Left renal pelvis (tissue), 4 donors: ENCODE measurements around the gene TTLL13. TPM values are rescaled to one million over a fixed set of nuclear protein-coding genes. Genes with fewer than 3 reads are reported as not detected.
A peak's percentile ranks its signal among the peaks of the same experiment; 100 is the strongest.
"Not testable (repeated sequence)": the region's sequence is repeated elsewhere in the genome, so short reads cannot be mapped to it uniquely, and the experiment has no call there.

Experiments used
- DNase-seq, 4 donors: peaks; one replicate each; pipeline ENCODE4 v3.0.0-alpha.2; 2013; ENCODE audit warnings: low read depth in 4 of 4, low spot score in 3 of 4
- polyA plus RNA-seq, 4 donors: library from polyadenylated mRNA; unstranded; fragments of 120-200 nt; gene quantifications; one replicate each; pipeline ENCODE4 v1.2.1, GENCODE V29; 2013; ENCODE audit not compliant: insufficient read length in 4 of 4

Gene TTLL13
- polyA plus RNA-seq, 4 donors, result 0.31 to 0.37 (median 0.35) TPM

DNA sequence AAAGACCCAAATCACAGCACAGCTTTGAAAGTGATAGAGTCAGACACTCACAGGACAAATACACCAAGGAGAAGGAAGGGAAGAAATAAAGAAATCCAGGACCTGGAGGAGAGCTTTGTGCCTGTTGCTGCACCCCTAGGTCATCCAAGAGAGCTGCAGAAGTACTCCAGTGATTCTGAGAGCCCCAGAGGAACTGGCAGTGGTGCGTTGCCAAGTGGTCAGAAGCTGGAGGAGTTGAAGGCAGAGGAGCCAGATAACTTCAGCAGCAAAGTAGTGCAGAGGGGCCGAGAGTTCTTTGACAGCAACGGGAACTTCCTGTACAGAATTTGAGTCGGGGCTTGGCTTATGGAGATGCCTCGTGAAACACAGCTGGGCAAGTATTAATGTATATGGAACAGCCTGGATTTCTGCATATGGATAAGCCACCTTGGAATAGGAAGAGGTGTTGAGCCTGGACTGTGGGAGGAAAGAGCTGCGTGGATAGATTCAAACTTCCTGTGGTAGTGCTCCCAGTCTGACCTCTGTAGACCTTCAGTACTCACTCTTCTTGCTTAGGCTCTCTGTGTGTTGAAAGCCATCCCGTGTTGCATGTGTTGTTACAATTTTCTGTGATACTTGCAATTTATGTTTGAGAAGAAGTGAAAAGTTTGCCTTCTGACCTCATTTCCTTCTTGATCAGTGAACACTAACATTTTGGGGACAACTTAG is 22.3 kb downstream of the TTLL13 start:
- no peak for DNase-seq

DNA sequence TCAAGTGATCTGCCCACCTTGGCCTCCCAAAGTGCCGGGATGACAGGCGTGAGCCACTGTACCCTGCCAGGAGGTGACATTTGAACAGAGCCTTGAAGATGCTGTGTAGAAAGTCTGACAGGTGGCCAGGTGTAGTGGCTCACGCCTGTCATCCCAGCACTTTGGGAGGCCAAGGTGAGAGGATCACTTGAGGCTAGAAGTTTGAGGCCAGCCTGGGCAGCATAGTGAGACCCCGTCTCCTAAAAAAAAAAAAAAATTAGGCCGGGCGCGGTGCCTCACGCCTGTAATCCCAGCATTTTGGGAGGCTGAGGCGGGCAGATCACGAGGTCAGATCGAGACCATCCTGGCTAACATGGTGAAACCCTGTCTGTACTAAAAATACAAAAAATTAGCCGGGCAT is 29.1 kb downstream of the TTLL13 start:
- DNase-seq, result not testable (repeated sequence)

DNA sequence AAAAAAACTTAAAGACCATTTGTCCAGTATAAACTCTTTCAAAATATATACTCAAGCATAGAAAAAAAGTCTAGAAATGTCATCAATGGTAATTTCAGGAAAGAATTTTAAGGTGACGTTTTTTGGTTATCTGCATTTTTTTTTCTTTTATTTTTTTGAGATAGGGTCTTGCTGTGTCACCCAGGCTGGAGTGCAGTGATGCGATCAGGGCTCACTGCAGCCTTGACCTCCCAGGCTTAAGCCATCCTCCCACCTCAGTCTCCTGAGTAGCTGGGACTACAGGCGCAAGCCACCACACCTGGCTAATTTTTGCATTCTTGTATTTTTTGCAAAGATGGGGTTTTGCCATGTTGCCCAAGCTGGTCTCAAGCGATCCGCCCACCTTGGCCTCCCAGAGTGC is 31.4 kb downstream of the TTLL13 start:
- DNase-seq, result not testable (repeated sequence)

DNA sequence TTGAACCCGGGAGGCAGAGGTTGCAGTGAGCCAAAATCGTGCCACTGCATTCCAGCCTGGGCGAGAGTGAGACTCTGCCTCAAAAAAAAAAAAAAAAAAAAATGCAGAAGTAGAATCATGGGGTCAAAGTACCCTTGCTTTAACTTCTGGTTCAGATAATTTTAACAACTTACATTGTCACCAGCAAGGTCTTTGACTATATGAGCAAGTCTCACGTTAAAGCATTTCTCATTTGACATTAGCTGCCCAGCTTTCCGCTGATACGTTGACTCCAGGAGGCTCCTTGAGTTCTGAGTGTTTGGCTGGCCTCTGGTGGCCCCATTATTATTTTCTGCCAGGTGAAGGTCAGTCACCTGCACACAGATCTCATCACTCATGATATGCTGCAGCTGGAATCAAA is 32.3 kb downstream of the TTLL13 start:
- DNase-seq, result not testable (repeated sequence)

DNA sequence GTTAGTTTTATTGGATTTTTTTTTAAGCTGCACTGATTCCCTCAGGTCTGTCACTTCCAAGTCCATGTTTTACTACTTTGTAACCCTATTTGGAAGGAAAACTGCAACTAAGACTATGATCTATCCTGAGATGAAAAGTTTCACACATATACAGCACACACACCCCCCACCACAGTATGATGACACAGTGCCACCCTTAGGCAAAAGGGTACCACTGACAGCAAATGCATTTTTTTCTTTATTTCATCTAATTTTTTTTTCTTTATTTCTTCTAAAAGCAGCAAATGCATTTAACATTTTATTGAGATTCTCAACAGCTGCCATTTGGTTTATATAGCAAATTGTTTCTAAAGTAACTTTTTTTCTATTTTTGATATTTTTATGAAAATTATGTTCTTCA is 37.3 kb downstream of the TTLL13 start:
- no peak for DNase-seq

DNA sequence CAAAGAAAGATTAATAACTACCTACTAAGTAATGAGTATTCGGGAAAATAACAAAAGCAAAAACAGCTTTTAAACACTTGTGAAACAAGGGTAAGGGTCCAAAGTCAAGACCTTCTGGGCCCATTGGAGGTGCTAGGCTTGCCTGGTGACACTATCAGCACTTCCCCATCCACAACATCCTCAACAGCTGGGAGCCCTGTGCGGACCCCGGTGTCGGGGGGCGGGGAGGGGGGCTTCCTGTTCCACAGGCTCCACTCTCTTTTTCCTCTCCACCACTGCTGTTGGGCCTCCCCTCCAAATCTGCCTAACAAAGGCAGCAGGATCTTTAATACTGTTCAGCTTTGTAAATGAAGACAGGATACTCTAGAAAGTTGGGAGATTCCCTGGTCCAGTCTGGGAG is 37.7 kb downstream of the TTLL13 start:
- DNase-seq, result no peak

DNA sequence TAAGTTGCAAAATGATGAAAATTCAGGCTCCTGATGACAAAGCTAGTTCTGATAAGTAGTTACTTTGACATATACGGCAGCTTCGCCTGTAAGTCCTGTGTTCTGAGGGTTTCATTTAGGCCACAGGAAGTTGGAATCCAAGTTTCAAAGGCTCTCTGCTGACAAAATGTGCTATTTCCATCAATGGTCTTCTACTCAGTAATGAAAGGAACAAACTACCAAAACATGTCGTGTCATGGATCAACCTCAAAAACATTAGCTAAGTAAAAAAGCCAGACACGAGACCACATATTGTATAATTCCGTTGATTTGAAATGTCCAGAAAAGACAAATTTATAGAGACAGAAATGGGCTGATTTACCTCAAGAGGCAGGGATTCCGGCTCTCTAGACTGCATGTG is 38.6 kb downstream of the TTLL13 start:
- no peak for DNase-seq

DNA sequence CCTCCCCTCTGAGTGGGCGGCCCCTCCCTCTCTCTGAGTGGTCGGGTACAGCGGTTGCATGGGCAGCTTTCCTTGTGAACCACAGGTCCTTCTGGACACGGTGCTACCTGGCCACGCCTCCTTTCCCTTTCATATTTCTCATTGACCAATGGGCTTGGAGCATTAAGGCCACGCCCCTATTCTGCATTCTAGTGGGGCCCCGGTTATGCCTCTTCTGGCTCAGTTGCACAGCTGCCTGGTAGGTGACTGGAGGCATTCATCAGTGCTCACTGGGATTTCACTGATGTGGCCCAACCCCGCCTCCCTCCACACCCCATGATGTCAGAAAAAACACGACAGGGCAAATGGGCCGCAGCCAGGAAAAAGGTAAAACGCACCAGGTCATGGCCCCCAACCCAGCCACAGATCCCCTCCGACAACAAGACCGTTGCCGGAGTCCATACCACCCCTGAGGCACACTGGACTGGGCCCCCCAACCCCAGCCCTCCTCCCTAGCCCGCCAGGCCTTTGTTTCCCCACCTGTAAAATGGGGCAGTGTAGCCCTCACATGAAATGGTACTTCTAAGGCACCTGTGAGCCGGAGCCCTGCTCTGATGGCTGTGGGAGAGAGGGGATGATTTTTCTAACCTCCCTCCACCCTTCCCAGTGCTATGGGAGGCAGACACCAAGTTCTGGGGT is 42.5 kb downstream of the TTLL13 start:
- no peak for DNase-seq

DNA sequence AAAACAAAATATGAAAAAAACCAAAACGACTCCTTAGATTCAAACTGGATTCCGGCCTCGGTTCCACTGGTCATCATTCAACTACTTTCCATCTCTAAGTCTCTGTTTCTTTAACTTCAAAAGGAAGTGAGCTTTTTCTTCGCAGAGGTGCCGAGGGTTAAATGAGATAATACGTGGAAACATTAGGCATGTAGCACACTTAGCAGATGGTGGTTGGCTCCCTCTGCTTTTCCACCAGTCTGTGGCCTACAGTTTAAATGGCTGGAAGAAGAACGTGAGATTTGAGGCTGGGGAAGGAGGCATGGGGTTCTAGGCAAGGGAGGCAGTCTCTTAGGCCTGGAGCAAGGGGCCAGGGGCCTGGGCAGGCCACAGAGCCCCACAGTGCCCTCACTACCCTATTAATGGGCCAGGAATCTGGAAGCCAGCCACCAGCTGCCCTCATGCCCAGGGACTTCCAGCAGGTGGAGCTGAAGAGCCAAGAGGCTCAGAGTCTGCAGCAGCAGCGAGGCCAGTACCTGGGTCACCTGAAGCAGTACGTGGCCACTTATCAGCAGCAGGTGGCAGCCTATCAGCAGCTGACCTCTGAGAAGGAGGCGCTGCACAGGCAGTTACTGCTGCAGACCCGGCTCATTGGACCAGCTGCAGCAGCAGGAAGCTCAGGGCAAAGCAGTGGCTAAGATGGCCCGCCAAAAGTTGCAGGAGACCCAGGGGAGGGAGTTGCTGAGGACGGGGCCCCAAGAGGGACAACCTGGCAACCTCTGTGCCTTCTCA is 43.9 kb downstream of the TTLL13 start:
- DNase-seq, result peak in 1 of 4 donors; percentile 46

DNA sequence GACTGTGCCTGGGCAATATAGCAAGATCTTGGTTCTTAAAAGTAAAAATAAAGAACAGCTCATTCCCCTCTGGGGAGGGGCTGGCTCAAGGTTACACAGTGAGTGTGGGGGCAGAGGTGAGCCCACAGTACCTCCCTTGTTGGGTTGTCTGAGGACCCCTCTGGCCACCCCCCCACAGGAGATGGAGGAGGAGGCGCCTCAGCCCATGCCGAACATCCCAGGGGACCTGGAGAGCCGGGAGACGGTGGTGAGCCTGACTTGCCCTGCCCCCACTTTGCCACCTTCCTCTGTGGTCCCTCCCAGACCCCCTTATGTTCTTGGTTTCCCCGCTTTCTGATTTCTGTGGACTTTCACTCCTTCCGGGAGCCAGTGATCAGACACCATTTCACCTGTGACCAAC is 44.8 kb downstream of the TTLL13 start:
- no peak for DNase-seq

DNA sequence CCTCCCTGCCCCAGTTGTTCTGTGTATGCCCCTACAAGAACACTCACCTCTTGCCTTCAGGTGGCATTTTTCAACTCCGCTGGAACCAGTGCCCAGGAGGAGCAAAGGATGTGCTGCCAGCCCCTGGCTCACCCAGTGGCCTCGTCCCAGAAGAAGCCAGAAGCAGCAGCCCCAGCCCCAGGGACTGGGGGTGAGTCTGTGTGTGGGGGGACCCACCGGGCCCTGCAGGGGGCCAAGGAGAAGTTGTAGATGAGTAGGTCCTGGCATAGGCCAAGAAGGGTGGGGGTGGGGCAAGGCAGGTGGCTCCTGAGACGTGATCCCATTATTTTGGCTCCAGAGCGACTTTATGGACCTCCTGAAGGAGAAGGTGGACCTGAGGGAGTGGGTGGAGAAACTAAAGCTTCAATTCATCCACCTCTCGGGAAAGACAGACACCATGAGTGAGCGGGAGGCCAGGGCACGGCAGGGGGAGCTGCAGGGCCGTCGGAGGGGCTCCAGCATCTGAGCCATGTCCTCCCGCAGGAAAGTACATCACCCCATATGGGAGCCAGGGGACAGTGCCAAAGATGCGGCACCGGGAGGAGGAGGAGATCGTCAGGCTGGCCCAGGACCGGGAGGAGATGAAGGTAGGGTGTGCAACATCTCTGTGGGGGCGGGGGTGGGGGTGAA is 45.4 kb downstream of the TTLL13 start:
- no peak for DNase-seq

DNA sequence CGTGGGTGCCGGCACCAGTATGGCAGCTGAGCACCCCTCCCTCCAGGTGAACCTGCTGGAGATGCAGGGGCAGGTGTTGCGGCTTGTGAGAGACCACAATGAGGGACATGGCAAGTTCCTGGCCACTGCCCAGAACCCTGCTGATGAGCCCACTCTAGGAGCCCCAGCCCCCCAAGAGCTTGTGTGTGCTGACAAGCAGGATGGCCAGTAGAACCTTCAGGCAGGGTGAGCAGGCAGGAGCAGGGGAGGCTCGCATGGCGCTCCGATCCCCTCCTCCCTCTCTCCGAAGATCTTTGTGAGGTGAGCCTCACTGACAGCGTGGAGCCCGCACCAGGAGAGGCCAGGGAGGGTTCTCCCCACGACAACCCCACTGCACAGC is 45.9 kb downstream of the TTLL13 start:
- DNase-seq, result no peak

DNA sequence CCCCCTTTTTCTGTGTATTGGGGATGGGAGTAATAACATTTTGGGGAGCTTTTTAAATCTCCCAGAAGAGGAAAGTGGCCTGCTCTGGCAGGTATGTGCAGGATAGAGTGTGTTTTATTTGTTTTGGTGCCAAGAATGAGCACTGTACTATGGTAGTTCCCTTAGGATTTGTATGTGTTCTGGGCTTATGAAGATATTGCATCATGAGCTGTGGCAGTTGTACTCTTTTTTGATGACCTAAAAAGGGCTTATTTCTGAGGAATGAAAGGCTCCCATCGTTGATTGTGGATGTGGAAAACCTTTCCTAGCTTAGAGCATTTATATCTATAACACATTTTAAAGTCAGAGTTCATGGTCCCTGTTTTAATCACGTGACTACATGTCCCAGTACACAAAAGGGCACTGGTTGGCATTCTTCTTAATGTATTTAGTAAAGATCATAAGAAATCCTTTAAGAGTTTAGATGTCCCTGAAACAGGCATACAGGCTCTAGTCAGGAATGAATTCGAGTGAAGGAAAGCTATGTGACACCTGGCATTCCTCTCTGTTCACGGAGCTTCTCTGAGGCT is 47.0 kb downstream of the TTLL13 start:
- not testable (repeated sequence) for DNase-seq

DNA sequence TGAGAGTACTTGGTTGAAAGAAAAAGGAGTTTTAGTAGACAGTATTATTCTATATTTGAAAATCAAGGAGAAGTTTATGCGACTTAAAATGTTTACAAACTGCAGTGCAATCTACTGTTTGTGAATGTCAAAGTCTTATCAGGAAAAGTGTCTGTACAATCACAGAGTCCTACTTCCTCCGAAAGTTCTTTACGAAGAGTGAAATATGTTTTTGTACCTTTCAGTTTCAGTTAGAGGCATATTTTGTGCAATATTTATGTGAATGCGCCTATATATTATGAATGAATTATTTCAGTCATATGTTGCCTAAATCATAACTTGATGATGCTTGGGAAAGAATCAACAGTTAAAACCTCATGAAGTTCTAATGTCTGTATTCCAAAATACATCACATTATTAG is 47.7 kb downstream of the TTLL13 start:
- DNase-seq, result no peak

DNA sequence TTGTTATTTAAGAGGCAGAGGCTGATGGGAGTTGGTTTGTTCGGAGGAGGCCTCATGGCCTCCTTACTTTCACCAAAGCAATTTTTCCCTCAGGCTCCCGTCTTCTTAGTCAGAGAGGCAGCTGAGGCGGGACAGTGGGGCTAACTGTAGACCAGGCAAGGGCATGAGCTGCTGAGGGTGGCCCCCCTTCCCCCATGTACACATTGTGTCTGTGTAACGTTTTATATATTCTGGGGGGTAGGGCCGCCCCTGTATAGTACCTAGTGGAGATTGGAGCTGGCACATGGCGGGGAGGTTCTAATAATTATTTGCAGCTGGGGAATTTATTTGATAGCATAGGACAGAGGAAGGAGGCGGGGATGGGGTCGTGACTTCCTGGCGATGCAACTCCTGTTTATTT is 51.2 kb downstream of the TTLL13 start:
- no peak for DNase-seq

DNA sequence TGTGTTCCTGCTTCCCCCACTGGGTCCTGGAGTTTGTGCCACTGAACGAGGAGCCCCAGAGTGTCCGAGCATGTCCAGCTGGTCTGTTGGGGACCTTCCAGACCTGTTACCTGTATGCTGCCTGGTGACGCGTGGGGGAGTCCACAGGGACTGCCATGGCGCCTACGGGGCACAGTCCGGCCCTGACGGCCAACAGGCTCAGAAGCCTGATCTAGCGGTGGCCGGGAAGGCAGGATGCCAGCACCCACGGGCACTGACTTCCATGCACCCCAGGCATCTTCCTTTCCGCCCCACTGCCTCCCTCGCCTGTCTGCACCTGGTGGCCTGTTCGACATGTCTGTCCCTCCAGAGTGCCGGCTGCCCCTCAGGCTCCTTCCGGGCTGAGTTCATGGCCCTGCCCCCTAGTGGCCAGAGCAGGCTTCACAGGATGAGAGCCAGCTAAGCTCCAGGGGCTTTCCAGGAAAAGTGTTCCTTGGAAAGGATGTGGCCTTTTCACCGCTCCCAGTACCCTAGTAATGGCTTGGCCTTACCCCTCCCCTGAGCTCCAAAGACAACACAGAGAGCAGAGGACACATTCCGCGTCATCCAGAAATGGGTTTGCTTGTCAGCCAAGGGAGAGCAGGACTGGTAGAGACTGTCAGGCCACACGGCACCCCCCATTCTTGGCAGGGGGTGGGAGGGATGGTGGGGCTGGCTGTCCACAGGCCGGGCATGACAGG is 51.8 kb downstream of the TTLL13 start:
- DNase-seq, result no peak

DNA sequence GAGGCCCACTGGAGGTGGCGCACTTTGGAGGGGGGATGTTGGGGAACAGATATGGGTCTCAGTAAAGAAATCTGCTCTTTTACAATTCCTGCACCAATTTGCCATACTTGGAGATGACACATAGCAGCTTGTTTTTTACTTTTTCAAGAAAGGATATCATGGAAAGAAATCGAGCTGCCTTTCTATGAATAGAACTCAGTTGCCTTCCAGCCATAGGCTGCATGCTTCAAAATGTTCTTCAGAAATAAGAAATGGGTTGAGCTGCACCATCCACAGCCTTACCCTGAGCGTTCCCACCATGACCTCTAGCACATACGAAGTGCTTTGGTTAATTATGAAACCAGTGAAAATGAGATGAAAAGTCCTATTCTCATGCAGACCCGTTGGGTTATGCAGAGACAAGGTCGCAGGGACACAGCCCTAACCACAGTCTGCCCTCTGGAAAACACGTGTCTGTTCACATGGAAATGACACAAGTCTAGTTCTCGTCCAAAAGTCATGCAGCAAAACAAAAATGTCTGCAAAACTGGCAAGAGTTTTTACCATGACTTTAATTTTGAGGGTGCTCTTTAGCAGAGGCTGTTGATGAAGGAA is 52.4 kb downstream of the TTLL13 start:
- no peak for DNase-seq

DNA sequence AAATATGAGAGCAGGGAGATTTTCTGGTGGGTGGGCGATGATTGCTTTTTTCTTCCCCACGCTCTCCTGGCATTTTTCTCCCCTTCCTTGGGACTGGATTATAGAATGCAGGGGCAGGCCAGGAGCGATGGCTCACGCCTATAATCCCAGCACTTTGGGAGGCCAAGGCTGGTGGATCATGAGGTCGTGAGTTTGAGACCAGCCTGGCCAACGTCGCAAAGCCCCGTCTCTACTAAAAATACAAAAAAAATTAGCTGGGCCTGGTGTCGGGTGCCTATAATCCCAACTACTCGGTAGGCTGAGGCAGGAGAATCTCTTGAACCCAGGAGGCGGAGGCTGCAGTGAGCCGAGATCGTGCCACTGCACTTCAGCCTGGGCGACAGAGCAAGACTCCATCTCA is 56.0 kb downstream of the TTLL13 start:
- DNase-seq, result not testable (repeated sequence)

DNA sequence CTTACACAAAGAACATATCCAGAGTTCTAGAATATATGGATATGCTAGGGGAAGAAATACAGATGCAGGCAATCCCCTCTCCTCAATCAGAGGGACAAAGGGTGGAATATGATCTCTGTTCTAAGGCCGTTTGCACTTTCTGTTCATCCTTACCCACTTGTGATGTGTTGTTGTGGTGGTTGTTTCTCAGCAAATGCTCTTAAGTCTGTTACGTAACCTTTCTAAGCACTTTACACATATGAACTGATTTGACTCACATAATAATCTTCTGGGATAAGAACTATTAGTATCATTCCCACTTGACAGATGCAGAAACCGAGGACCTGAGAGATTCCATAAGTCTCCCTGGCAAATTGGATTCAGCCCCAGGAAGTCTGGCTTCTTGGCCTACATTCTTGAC is 56.6 kb downstream of the TTLL13 start:
- no peak for DNase-seq

DNA sequence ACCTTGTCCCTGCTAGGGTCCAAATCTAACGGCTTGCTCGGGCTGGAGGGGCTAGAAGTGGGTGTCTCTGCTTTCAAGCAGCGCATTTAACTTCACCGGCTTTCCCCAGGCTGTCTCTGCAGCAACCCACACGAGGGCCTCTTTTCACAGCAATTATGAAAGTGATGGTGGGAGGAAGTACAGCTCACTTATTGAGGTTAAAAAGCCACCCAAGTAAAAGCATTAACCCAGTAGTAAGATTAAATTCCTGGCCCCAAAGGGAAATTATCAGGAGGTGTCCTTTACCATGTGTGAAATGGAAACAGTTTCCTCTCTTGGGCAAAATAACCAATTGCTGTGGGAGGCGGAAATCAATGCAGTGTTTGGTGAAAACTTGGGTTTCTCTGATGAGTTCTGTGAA is 57.2 kb downstream of the TTLL13 start:
- no peak for DNase-seq
